Measurements from ENCODE around the gene ATXN7L1.

ATXN7L1 gene

GRCh38 chr7:105816266-105816843 is 60.0 kb downstream of the ATXN7L1 start:
- Histone ChIP-seq H3K36me3 (ENCODE audit: control insufficient read depth in 2 of 2, insufficient read depth in 2 of 2, low read length in 2 of 2) (no peaks in the 10 kb centered on the region), H3K27ac (ENCODE audit: low read depth in 2 of 2, low read length in 2 of 2) (no peak overlapping the region), H3K27me3 (ENCODE audit: control insufficient read depth in 2 of 2, insufficient read depth in 2 of 2, low read length in 2 of 2) (no peaks in the 10 kb centered on the region), H3K9me3 (ENCODE audit: control insufficient read depth in 2 of 2, low read length in 2 of 2) (no peaks in the 10 kb centered on the region), H3K4me1 (ENCODE audit: control insufficient read depth in 2 of 2, insufficient read depth in 2 of 2, low read length in 2 of 2) (peaks cover 5% of the 10 kb centered on the region in 2 donors), H3K4me3 (ENCODE audit: low read length in 2 of 2) (no peak overlapping the region), H3K9ac (ENCODE audit: low read depth in 1 of 2, low read length in 2 of 2) (no peak overlapping the region)

GRCh38 chr7:105815576-105815975 is 60.8 kb downstream of the ATXN7L1 start:
- Histone ChIP-seq H3K27ac (ENCODE audit: low read depth in 2 of 2, low read length in 2 of 2) (no peak overlapping the region), H3K9ac (ENCODE audit: low read depth in 1 of 2, low read length in 2 of 2) (no peak overlapping the region), H3K4me1 (ENCODE audit: control insufficient read depth in 2 of 2, insufficient read depth in 2 of 2, low read length in 2 of 2) (peaks cover 10% of the 10 kb centered on the region in 2 donors), H3K4me3 (ENCODE audit: low read length in 2 of 2) (no peak overlapping the region), H3K27me3 (ENCODE audit: control insufficient read depth in 2 of 2, insufficient read depth in 2 of 2, low read length in 2 of 2) (no peaks in the 10 kb centered on the region), H3K36me3 (ENCODE audit: control insufficient read depth in 2 of 2, insufficient read depth in 2 of 2, low read length in 2 of 2) (no peaks in the 10 kb centered on the region), H3K9me3 (ENCODE audit: control insufficient read depth in 2 of 2, low read length in 2 of 2) (no peaks in the 10 kb centered on the region)

- no peak overlapping the region for H3K4me3 ChIP-seq (ENCODE audit: low read length in 2 of 2)
- no peak overlapping the region for H3K9ac ChIP-seq (ENCODE audit: low read depth in 1 of 2, low read length in 2 of 2)
- H3K4me1 ChIP-seq (ENCODE audit: control insufficient read depth in 2 of 2, insufficient read depth in 2 of 2, low read length in 2 of 2): peaks cover 10 to 11% of the 10 kb centered on the region in 2 donors
- H3K27me3 ChIP-seq (ENCODE audit: control insufficient read depth in 2 of 2, insufficient read depth in 2 of 2, low read length in 2 of 2): no peaks in the 10 kb centered on the region
- no peaks in the 10 kb centered on the region for H3K9me3 ChIP-seq (ENCODE audit: control insufficient read depth in 2 of 2, low read length in 2 of 2)
- no peaks in the 10 kb centered on the region for H3K36me3 ChIP-seq (ENCODE audit: control insufficient read depth in 2 of 2, insufficient read depth in 2 of 2, low read length in 2 of 2)
- no peak overlapping the region for H3K27ac ChIP-seq (ENCODE audit: low read depth in 2 of 2, low read length in 2 of 2)
These were observed 61.9 kb downstream of the ATXN7L1 start for GRCh38 chr7:105814481-105814880.

- Histone ChIP-seq H3K9me3 (ENCODE audit: control insufficient read depth in 2 of 2, low read length in 2 of 2) (no peaks in the 10 kb centered on the region), H3K4me3 (ENCODE audit: low read length in 2 of 2) (no peak overlapping the region), H3K27me3 (ENCODE audit: control insufficient read depth in 2 of 2, insufficient read depth in 2 of 2, low read length in 2 of 2) (no peaks in the 10 kb centered on the region), H3K4me1 (ENCODE audit: control insufficient read depth in 2 of 2, insufficient read depth in 2 of 2, low read length in 2 of 2) (peaks cover 13 to 15% of the 10 kb centered on the region in 2 donors), H3K27ac (ENCODE audit: low read depth in 2 of 2, low read length in 2 of 2) (no peak overlapping the region), H3K9ac (ENCODE audit: low read depth in 1 of 2, low read length in 2 of 2) (no peak overlapping the region), H3K36me3 (ENCODE audit: control insufficient read depth in 2 of 2, insufficient read depth in 2 of 2, low read length in 2 of 2) (no peaks in the 10 kb centered on the region)
These were observed 65.1 kb downstream of the ATXN7L1 start for GRCh38 chr7:105811189-105811847.

GRCh38 chr7:105810556-105810955 is 65.8 kb downstream of the ATXN7L1 start:
- no peaks in the 10 kb centered on the region for H3K36me3 ChIP-seq (ENCODE audit: control insufficient read depth in 2 of 2, insufficient read depth in 2 of 2, low read length in 2 of 2)
- H3K4me1 ChIP-seq (ENCODE audit: control insufficient read depth in 2 of 2, insufficient read depth in 2 of 2, low read length in 2 of 2): peaks cover 13 to 15% of the 10 kb centered on the region in 2 donors
- H3K4me3 ChIP-seq (ENCODE audit: low read length in 2 of 2): no peak overlapping the region
- no peaks in the 10 kb centered on the region for H3K9me3 ChIP-seq (ENCODE audit: control insufficient read depth in 2 of 2, low read length in 2 of 2)
- H3K9ac ChIP-seq (ENCODE audit: low read depth in 1 of 2, low read length in 2 of 2): no peak overlapping the region
- no peaks in the 10 kb centered on the region for H3K27me3 ChIP-seq (ENCODE audit: control insufficient read depth in 2 of 2, insufficient read depth in 2 of 2, low read length in 2 of 2)
- H3K27ac ChIP-seq (ENCODE audit: low read depth in 2 of 2, low read length in 2 of 2): peak overlapping the region in 1 of 2 donors; percentile 2

- Histone ChIP-seq H3K9ac (ENCODE audit: low read depth in 1 of 2, low read length in 2 of 2) (no peak overlapping the region), H3K36me3 (ENCODE audit: control insufficient read depth in 2 of 2, insufficient read depth in 2 of 2, low read length in 2 of 2) (no peaks in the 10 kb centered on the region), H3K27ac (ENCODE audit: low read depth in 2 of 2, low read length in 2 of 2) (no peak overlapping the region), H3K27me3 (ENCODE audit: control insufficient read depth in 2 of 2, insufficient read depth in 2 of 2, low read length in 2 of 2) (no peaks in the 10 kb centered on the region), H3K4me3 (ENCODE audit: low read length in 2 of 2) (no peak overlapping the region), H3K4me1 (ENCODE audit: control insufficient read depth in 2 of 2, insufficient read depth in 2 of 2, low read length in 2 of 2) (peaks cover 13 to 15% of the 10 kb centered on the region in 2 donors), H3K9me3 (ENCODE audit: control insufficient read depth in 2 of 2, low read length in 2 of 2) (no peaks in the 10 kb centered on the region)
These were observed 67.5 kb downstream of the ATXN7L1 start for GRCh38 chr7:105808703-105809590.

GRCh38 chr7:105808209-105808608 is 68.2 kb downstream of the ATXN7L1 start:
- Histone ChIP-seq H3K4me3 (ENCODE audit: low read length in 2 of 2) (no peak overlapping the region), H3K9me3 (ENCODE audit: control insufficient read depth in 2 of 2, low read length in 2 of 2) (no peaks in the 10 kb centered on the region), H3K27me3 (ENCODE audit: control insufficient read depth in 2 of 2, insufficient read depth in 2 of 2, low read length in 2 of 2) (no peaks in the 10 kb centered on the region), H3K9ac (ENCODE audit: low read depth in 1 of 2, low read length in 2 of 2) (no peak overlapping the region), H3K27ac (ENCODE audit: low read depth in 2 of 2, low read length in 2 of 2) (no peak overlapping the region), H3K4me1 (ENCODE audit: control insufficient read depth in 2 of 2, insufficient read depth in 2 of 2, low read length in 2 of 2) (peaks cover 13 to 18% of the 10 kb centered on the region in 2 donors), H3K36me3 (ENCODE audit: control insufficient read depth in 2 of 2, insufficient read depth in 2 of 2, low read length in 2 of 2) (no peaks in the 10 kb centered on the region)

GRCh38 chr7:105807448-105807762 is 69.0 kb downstream of the ATXN7L1 start:
- Histone ChIP-seq H3K4me3 (ENCODE audit: low read length in 2 of 2) (no peak overlapping the region), H3K36me3 (ENCODE audit: control insufficient read depth in 2 of 2, insufficient read depth in 2 of 2, low read length in 2 of 2) (no peaks in the 10 kb centered on the region), H3K27me3 (ENCODE audit: control insufficient read depth in 2 of 2, insufficient read depth in 2 of 2, low read length in 2 of 2) (no peaks in the 10 kb centered on the region), H3K27ac (ENCODE audit: low read depth in 2 of 2, low read length in 2 of 2) (no peak overlapping the region), H3K4me1 (ENCODE audit: control insufficient read depth in 2 of 2, insufficient read depth in 2 of 2, low read length in 2 of 2) (peaks cover 13 to 22% of the 10 kb centered on the region in 2 donors), H3K9ac (ENCODE audit: low read depth in 1 of 2, low read length in 2 of 2) (no peak overlapping the region), H3K9me3 (ENCODE audit: control insufficient read depth in 2 of 2, low read length in 2 of 2) (no peaks in the 10 kb centered on the region)

GRCh38 chr7:105806592-105807447 is 69.6 kb downstream of the ATXN7L1 start:
- Histone ChIP-seq H3K9ac (ENCODE audit: low read depth in 1 of 2, low read length in 2 of 2) (no peak overlapping the region), H3K9me3 (ENCODE audit: control insufficient read depth in 2 of 2, low read length in 2 of 2) (no peaks in the 10 kb centered on the region), H3K4me3 (ENCODE audit: low read length in 2 of 2) (no peak overlapping the region), H3K4me1 (ENCODE audit: control insufficient read depth in 2 of 2, insufficient read depth in 2 of 2, low read length in 2 of 2) (peaks cover 11 to 20% of the 10 kb centered on the region in 2 donors), H3K36me3 (ENCODE audit: control insufficient read depth in 2 of 2, insufficient read depth in 2 of 2, low read length in 2 of 2) (no peaks in the 10 kb centered on the region), H3K27me3 (ENCODE audit: control insufficient read depth in 2 of 2, insufficient read depth in 2 of 2, low read length in 2 of 2) (no peaks in the 10 kb centered on the region), H3K27ac (ENCODE audit: low read depth in 2 of 2, low read length in 2 of 2) (no peak overlapping the region)
